CD4-positive, alpha-beta memory T cell (primary cell): ENCODE results near the gene INAVA. TPM values are rescaled to one million over a fixed set of nuclear protein-coding genes. Genes with fewer than 3 reads are reported as not detected.
A peak's percentile ranks its signal among the peaks of the same experiment; 100 is the strongest.

Experiments used
- CTCF ChIA-PET: fragments of 350-600 bp; sonication (Branson Sonifier 250); formaldehyde crosslinking; loops from one replicate; lab custom pipeline; 2021; ENCODE audit warnings: inconsistent platforms; ENCODE audit not compliant: partially characterized antibody; lab: Charles Lee
- POLR2A ChIA-PET: fragments of 350-600 bp; sonication (Branson Sonifier 250); formaldehyde crosslinking; loops from one replicate; lab custom pipeline; 2021; ENCODE audit not compliant: partially characterized antibody; lab: Charles Lee
- DNase-seq, 5 donors: peaks; one replicate each; pipeline versions ENCODE4 v3.0.0 to v3.0.0-alpha.2; 2020 to 2022; ENCODE audit warnings: mixed read lengths in 1 of 5
- H3K27ac ChIP-seq: one replicate; pipeline ENCODE4 v1.7.0; 2013; ENCODE audit warnings: low read depth, low read length
- H3K27me3 ChIP-seq: 2 replicates; pipeline ENCODE4 v1.7.0; 2013; ENCODE audit warnings: mild to moderate bottlenecking, low read length, moderate library complexity; ENCODE audit not compliant: insufficient read depth
- H3K36me3 ChIP-seq: 2 replicates; pipeline ENCODE4 v1.7.0; 2013; ENCODE audit warnings: mild to moderate bottlenecking, low read length, moderate library complexity; ENCODE audit not compliant: insufficient read depth
- H3K4me1 ChIP-seq: 2 replicates; pipeline ENCODE4 v1.7.0; 2013; ENCODE audit warnings: mild to moderate bottlenecking, low read length, moderate library complexity; ENCODE audit not compliant: insufficient read depth
- H3K4me3 ChIP-seq, 2 donors: one replicate each; pipeline ENCODE4 v1.7.0; 2013; ENCODE audit warnings: low read length in 2 of 2, mild to moderate bottlenecking in 1 of 2
- H3K9me3 ChIP-seq, 2 donors: one replicate each; pipeline ENCODE4 v1.7.0; 2013; ENCODE audit warnings: low read length in 2 of 2, control low read depth in 1 of 2; ENCODE audit not compliant: control insufficient read depth in 1 of 2
- H3K27ac Mint-ChIP-seq, 7 donors: one replicate each; pipeline ENCODE4 v1.8.0; 2020 to 2021; ENCODE audit warnings: mixed read lengths in 7 of 7, mild to moderate bottlenecking in 6 of 7, inconsistent platforms in 3 of 7, moderate library complexity in 3 of 7
- H3K27me3 Mint-ChIP-seq, 2 donors: one replicate each; pipeline ENCODE4 v1.8.0; 2020 to 2021; ENCODE audit warnings: mixed read lengths in 2 of 2
- H3K36me3 Mint-ChIP-seq, 2 donors: one replicate each; pipeline ENCODE4 v1.8.0; 2020 to 2021; ENCODE audit warnings: mixed read lengths in 2 of 2, inconsistent platforms in 1 of 2, mild to moderate bottlenecking in 1 of 2
- H3K4me1 Mint-ChIP-seq, 4 donors: one replicate each; pipeline ENCODE4 v1.8.0; 2020 to 2021; ENCODE audit warnings: mixed read lengths in 4 of 4, mild to moderate bottlenecking in 1 of 4
- H3K4me3 Mint-ChIP-seq, 8 donors: one replicate each; pipeline ENCODE4 v1.8.0; 2020 to 2021; ENCODE audit warnings: mixed read lengths in 8 of 8, mild to moderate bottlenecking in 7 of 8, moderate library complexity in 6 of 8, inconsistent platforms in 3 of 8
- H3K9me3 Mint-ChIP-seq, 8 donors: one replicate each; pipeline ENCODE4 v1.8.0; 2020 to 2021; ENCODE audit warnings: mixed read lengths in 8 of 8, mild to moderate bottlenecking in 5 of 8, inconsistent platforms in 3 of 8, moderate library complexity in 1 of 8
- intact Hi-C: fragments of 100-400 bp; cut with micrococcal nuclease; formaldehyde crosslinking; loops from one replicate; pipeline ENCODE4 v1.15.1; 2023
- polyA plus RNA-seq, 2 donors: library from polyadenylated mRNA; unstranded; fragments of 300-500 nt; fragmentation: Illumina TruSeq; gene quantifications; one replicate each; pipeline ENCODE4 v1.2.3, GENCODE V29; 2021
- total RNA-seq, 2 experiments: library from RNA; stranded (reverse); gene quantifications; one replicate each; pipeline ENCODE4 v1.2.3, GENCODE V29; 2021

The INAVA gene
- total and polyA plus RNA-seq, 4 experiments from 2014 or later: 0.20 to 0.70 (median 0.28) TPM; not detected in 1

DNA sequence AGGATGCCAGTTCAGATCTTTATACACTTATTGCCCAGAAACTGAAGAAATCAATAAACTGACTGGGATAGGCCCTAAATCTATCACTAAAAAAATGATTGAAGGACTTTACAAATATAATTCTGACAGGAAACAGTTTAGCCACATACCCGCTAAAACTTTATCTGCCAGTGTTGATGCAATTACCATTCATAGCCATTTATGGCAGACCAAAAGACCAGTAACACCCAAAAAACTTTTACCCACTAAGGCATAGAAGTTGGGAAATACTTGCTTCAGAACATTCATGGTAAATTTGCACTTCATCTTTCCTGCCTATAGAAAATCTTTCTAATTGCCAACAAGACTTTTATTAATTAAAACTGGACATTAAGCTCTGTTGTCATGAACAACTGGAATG, 36.9 kb upstream of the INAVA start:
- intact Hi-C loops: no loop called here
- Mint-ChIP-seq H3K9me3 (no peaks in the 10 kb centered on the region), H3K36me3 (peaks cover 3 to 11% of the 10 kb centered on the region in 2 donors), H3K4me3 (no peak overlapping the region), H3K4me1 (peaks cover 6 to 17% (median 13%) of the 10 kb centered on the region in 4 donors), H3K27me3 (no peaks in the 10 kb centered on the region), H3K27ac (no peak overlapping the region)
- peaks cover 12% of the 10 kb centered on the region for H3K4me1 ChIP-seq
- H3K27ac ChIP-seq: no peak overlapping the region
- ChIA-PET POLR2A (interaction anchor here (1.3 kb wide), 1 partner anchor 15 kb away, joined by 3 read pairs; the partner anchor contains the start of gene GPR25), CTCF (interaction anchor here (1.3 kb wide), 1 partner anchor 14 kb away, joined by 4 read pairs; no protein-coding TSS in a partner anchor)
- no peaks in the 10 kb centered on the region for H3K9me3 ChIP-seq
- H3K36me3 ChIP-seq: no peaks in the 10 kb centered on the region
- H3K4me3 ChIP-seq: no peak overlapping the region
- DNase-seq: no peak
- H3K27me3 ChIP-seq: no peaks in the 10 kb centered on the region

DNA sequence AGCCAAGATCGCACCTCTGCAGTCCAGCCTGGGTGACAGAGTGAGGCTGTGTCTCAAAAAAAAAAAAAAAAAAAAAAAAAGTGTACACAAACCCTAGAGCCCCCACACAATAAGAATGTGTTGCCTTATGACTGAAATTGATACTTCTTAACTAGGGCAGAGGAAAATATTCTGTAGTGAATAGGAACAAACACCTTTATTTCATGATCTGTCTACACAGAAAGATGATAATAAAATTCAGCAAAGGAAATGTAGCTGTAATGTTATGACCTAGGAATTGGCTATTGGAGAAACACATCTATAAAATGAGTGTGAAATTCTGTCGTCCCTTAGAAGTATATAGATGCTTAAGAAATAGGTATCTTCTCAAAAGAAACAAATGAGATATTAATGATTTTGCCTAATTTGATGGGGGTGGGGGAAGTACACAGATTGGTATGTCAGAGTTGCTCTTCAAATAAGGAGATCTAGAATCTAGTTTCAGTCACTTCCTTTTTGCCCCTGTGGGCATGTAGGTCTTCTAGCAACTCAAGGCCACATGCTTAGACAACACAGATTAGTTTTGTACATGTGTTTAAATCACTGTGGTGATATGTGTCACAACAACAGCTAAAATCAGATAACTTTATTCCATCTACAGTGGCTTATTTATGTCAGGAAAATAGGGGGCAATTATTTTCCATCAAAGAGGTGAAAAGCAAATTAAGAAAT, 32.6 kb upstream of the INAVA start:
- peak in 3 of 5 donors; percentile 55 to 64 (median 61) for DNase-seq
- CTCF ChIA-PET: interaction anchor here (0.7 kb wide), 1 partner anchor 10 kb away, joined by 3 read pairs; no protein-coding TSS in a partner anchor
- H3K27me3 ChIP-seq: no peaks in the 10 kb centered on the region

DNA sequence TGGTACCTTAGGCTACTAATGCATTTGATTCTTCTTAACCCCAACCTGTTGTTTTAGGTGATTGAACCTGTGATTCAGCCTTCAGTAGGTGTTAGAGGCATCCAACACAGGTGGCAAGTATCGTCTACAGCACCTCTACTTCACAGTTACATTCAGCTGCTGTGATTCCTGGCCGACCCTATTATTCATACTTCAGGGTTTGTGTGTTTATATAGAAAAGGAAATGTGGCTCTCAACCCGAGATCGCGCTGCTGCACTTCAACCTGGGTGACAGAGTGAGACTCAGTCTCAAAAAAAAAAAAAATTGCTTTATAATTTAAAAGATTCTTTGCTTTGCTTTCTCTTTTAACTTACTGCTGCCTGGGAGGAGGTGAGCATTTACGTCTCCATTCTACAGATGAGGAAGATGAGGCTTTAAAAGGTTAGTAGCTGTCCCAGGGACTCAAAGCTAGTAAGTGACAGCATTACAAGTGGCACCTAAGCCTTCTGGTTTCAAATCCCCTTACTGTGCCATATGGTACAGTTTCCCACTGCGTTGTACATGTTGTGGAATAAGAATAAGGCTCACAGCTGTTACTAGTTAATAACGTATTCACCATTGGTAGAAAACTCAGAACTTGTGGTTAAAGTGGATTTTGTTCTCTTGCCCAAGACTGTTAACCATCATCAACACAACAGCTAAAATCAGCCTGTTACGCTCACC, 31.8 kb upstream of the INAVA start:
- ChIA-PET POLR2A (interaction anchor here (0.6 to 3.1 kb wide), 8 partner anchors 9 to 301 kb away, joined by 3 to 27 read pairs (median 6); partner anchors contain the start of gene GPR25), CTCF (interaction anchor here (0.7 to 1.1 kb wide), 4 partner anchors 9 to 26 kb away, joined by 3 to 5 read pairs (median 3); partner anchors contain the start of gene GPR25)
- H3K4me3 ChIP-seq: peak overlapping the region in 1 of 2 donors; percentile 5
- peak in 3 of 5 donors; percentile 38 to 58 (median 47) for DNase-seq
- H3K9me3 ChIP-seq: no peaks in the 10 kb centered on the region
- Mint-ChIP-seq H3K36me3 (no peaks in the 10 kb centered on the region), H3K4me3 (peak overlapping the region; percentile 57 to 77 (median 70)), H3K9me3 (no peaks in the 10 kb centered on the region), H3K27ac (peak overlapping the region; percentile 72 to 96 (median 82)), H3K4me1 (peaks cover 27 to 61% (median 40%) of the 10 kb centered on the region in 4 donors), H3K27me3 (no peaks in the 10 kb centered on the region)
- no peaks in the 10 kb centered on the region for H3K36me3 ChIP-seq
- peaks cover 47% of the 10 kb centered on the region for H3K4me1 ChIP-seq
- intact Hi-C loops: loop anchor here (1.0 kb wide), 1 partner anchor 7 kb away; no protein-coding TSS in a partner anchor
- H3K27ac ChIP-seq: peak overlapping the region; percentile 67
- no peaks in the 10 kb centered on the region for H3K27me3 ChIP-seq

More for the DNA sequence above, 32.6 kb upstream of the INAVA start:
- peak overlapping the region in 7 of 8 donors; percentile 1 to 77 (median 56) for H3K4me3 Mint-ChIP-seq
- POLR2A ChIA-PET: interaction anchor here (0.6 to 3.1 kb wide), 6 partner anchors 10 to 201 kb away, joined by 3 to 27 read pairs (median 11); partner anchors contain the start of gene GPR25
- H3K36me3 Mint-ChIP-seq: peaks cover 0 to 1% of the 10 kb centered on the region in 2 donors
- no peaks in the 10 kb centered on the region for H3K27me3 Mint-ChIP-seq
- H3K9me3 Mint-ChIP-seq: no peaks in the 10 kb centered on the region
- peak overlapping the region; percentile 37 to 96 (median 80) for H3K27ac Mint-ChIP-seq
- peak overlapping the region in 1 of 2 donors; percentile 5 for H3K4me3 ChIP-seq
- intact Hi-C loops: loop anchor here (1.0 kb wide), 1 partner anchor 8 kb away; no protein-coding TSS in a partner anchor
- no peaks in the 10 kb centered on the region for H3K36me3 ChIP-seq
- H3K4me1 Mint-ChIP-seq: peaks cover 21 to 54% (median 34%) of the 10 kb centered on the region in 4 donors
- H3K9me3 ChIP-seq: no peaks in the 10 kb centered on the region
- peak overlapping the region; percentile 67 for H3K27ac ChIP-seq
- H3K4me1 ChIP-seq: peaks cover 41% of the 10 kb centered on the region

DNA sequence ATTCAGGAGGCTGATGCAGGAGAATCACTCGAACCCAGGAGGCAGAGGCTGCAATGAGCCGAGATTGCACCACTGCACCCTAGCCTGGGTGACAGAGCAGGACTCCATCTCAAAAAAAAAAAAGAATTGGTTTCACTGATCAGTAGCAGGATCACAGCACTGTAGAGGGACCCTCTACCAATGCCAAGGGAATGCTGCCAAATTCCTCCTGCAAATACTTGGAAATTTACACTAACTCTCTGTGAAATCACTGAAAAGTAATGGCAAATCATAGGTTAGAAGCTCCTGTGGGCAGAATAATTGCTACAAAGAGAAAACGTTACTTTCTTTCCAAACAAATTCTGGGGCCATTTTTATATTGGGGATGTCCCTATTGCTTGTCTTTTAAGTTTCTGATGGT, 28.6 kb upstream of the INAVA start:
- no peaks in the 10 kb centered on the region for H3K27me3 Mint-ChIP-seq
- no peaks in the 10 kb centered on the region for H3K9me3 Mint-ChIP-seq
- intact Hi-C loops: no loop called here
- no peaks in the 10 kb centered on the region for H3K36me3 Mint-ChIP-seq
- Histone ChIP-seq H3K4me3 (no peak overlapping the region), H3K9me3 (no peaks in the 10 kb centered on the region), H3K4me1 (peaks cover 67% of the 10 kb centered on the region), H3K27ac (no peak overlapping the region), H3K27me3 (no peaks in the 10 kb centered on the region), H3K36me3 (no peaks in the 10 kb centered on the region)
- ChIA-PET POLR2A (interaction anchor here (1.0 to 2.8 kb wide), 4 partner anchors 11 to 39 kb away, joined by 3 to 15 read pairs (median 8); no protein-coding TSS in a partner anchor), CTCF (interaction anchor here (0.7 to 1.4 kb wide), 4 partner anchors 11 to 257 kb away, joined by 3 to 4 read pairs (median 4); no protein-coding TSS in a partner anchor)
- peak overlapping the region in 1 of 8 donors; percentile 46 for H3K4me3 Mint-ChIP-seq
- peaks cover 42 to 75% (median 54%) of the 10 kb centered on the region in 4 donors for H3K4me1 Mint-ChIP-seq
- peak overlapping the region in 4 of 7 donors; percentile 22 to 78 (median 50) for H3K27ac Mint-ChIP-seq
- no peak for DNase-seq

DNA sequence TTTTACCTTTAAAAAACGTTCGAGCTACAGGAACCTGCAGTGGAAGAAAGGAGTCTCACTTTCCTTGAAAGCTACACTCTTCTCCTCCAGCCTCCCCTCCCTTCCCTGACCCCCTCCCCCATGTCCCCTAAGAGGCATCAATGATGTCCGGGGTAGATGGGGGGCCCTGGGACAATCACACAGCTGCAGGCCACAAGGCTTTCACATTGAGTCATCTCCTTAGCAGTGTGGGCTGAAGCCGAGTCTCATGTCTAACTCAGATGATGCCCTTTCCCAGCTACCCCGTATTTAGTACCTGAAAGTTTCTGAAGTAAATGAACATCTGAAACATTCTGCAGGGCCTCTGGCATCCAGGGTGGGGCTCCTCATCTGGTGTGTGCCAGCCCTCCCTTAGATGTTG, 28.2 kb upstream of the INAVA start:
- Histone ChIP-seq H3K36me3 (no peaks in the 10 kb centered on the region), H3K27ac (no peak overlapping the region), H3K9me3 (no peaks in the 10 kb centered on the region), H3K4me1 (peaks cover 71% of the 10 kb centered on the region), H3K27me3 (no peaks in the 10 kb centered on the region), H3K4me3 (no peak overlapping the region)
- peak overlapping the region in 5 of 7 donors; percentile 46 to 83 (median 78) for H3K27ac Mint-ChIP-seq
- no peaks in the 10 kb centered on the region for H3K27me3 Mint-ChIP-seq
- ChIA-PET POLR2A (interaction anchor here (1.0 to 2.8 kb wide), 4 partner anchors 10 to 39 kb away, joined by 3 to 15 read pairs (median 8); no protein-coding TSS in a partner anchor), CTCF (interaction anchor here (0.7 to 1.4 kb wide), 4 partner anchors 10 to 258 kb away, joined by 3 to 4 read pairs (median 4); no protein-coding TSS in a partner anchor)
- no peak for DNase-seq
- H3K9me3 Mint-ChIP-seq: no peaks in the 10 kb centered on the region
- no peaks in the 10 kb centered on the region for H3K36me3 Mint-ChIP-seq
- H3K4me3 Mint-ChIP-seq: peak overlapping the region in 3 of 8 donors; percentile 14 to 46 (median 39)
- intact Hi-C loops: no loop called here
- H3K4me1 Mint-ChIP-seq: peaks cover 46 to 79% (median 58%) of the 10 kb centered on the region in 4 donors

DNA sequence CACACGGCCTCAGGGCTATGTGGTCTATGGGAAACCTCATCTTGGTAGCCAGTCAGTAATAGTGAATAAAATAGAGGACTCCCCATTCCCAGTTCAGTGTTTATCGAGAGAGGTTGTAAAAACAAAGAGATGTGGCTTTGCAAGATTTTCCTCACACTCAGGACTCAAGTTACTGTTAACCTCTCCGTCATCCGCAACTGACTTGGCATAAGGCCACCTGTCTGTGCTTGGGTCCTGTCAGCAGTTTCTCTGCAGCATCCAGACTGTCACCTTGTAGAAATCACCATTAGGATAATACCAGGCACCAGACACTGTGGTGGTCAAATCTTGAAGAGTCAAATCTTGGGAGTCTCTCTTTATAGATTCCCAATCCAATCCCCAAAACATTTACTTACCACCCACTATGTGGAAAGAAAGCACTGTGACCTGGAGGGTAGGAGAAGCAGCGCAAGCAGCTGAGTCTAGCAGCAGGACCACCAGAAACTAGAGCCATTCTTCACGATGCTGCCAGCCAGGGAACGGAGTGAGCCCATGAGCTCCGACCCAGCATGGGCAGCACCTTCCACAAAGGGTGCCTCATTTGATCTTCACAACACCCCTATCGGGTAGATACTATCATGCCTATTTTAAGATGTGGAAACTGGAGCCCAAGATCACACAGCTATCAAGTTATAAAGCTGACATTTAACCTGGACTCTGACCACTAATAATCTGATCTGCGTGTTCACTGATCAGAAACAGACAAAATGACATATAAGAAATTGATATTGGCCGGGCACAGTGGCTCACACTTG, 27.5 kb upstream of the INAVA start:
- Mint-ChIP-seq H3K27ac (peak overlapping the region; percentile 30 to 83 (median 73)), H3K4me3 (peak overlapping the region in 7 of 8 donors; percentile 36 to 57 (median 47)), H3K36me3 (no peaks in the 10 kb centered on the region), H3K4me1 (peaks cover 45 to 82% (median 61%) of the 10 kb centered on the region in 4 donors), H3K9me3 (no peaks in the 10 kb centered on the region), H3K27me3 (no peaks in the 10 kb centered on the region)
- DNase-seq: no peak
- Histone ChIP-seq H3K27ac (peak overlapping the region; percentile 37), H3K4me1 (peaks cover 72% of the 10 kb centered on the region), H3K36me3 (no peaks in the 10 kb centered on the region), H3K4me3 (no peak overlapping the region), H3K9me3 (no peaks in the 10 kb centered on the region), H3K27me3 (no peaks in the 10 kb centered on the region)
- ChIA-PET CTCF (interaction anchor here (1.4 to 1.7 kb wide), 2 partner anchors 11 to 245 kb away, joined by 4 to 6 read pairs; no protein-coding TSS in a partner anchor), POLR2A (interaction anchor here (1.1 to 2.8 kb wide), 3 partner anchors 10 to 24 kb away, joined by 3 to 15 read pairs (median 14); no protein-coding TSS in a partner anchor)
- intact Hi-C loops: no loop called here
